Stimulated activated naive CD8-positive, alpha-beta T cell treated with anti-CD3 and anti-CD28 coated beads, Interleukin-15, amount 100 ng/mL, for 72 hours (primary cell): Measurements from ENCODE around the gene PRDM7.

Experiments used
- ATAC-seq: fragments of 150-1000 bp; cut with Tn5 transposase; 2 replicates; pipeline ENCODE4 v1.10.0; 2021; ENCODE audit warnings: mild to moderate bottlenecking, moderate library complexity
- DNase-seq, 2 donors: peaks; one replicate each; pipeline ENCODE4 v3.0.0; 2021 to 2022
- H3K27ac Mint-ChIP-seq, 2 donors: one replicate each; pipeline ENCODE4 v1.8.0; 2022; ENCODE audit warnings: mild to moderate bottlenecking in 2 of 2, mixed read lengths in 2 of 2, moderate library complexity in 2 of 2
- H3K27me3 Mint-ChIP-seq: one replicate; pipeline ENCODE4 v1.8.0; 2022; ENCODE audit warnings: mixed read lengths
- H3K4me1 Mint-ChIP-seq: one replicate; pipeline ENCODE4 v1.8.0; 2022; ENCODE audit warnings: mild to moderate bottlenecking, mixed read lengths
- H3K4me3 Mint-ChIP-seq, 2 donors: one replicate each; pipeline ENCODE4 v1.8.0; 2022; ENCODE audit warnings: mild to moderate bottlenecking in 2 of 2, mixed read lengths in 2 of 2, moderate library complexity in 1 of 2
- H3K9me3 Mint-ChIP-seq, 2 donors: one replicate each; pipeline ENCODE4 v1.8.0; 2022; ENCODE audit warnings: mixed read lengths in 2 of 2

The PRDM7 gene

GRCh38 chr16:90031931-90032673, 45.0 kb downstream of the PRDM7 start:
- peaks cover 6 to 12% of the 10 kb centered on the region in 2 donors for H3K9me3 Mint-ChIP-seq
- peak overlapping the region in 1 of 2 donors; percentile 98 for H3K27ac Mint-ChIP-seq
- H3K27me3 Mint-ChIP-seq = no peaks in the 10 kb centered on the region
- DNase-seq (no peak), ATAC-seq (no peak)
- H3K4me1 Mint-ChIP-seq = peaks cover 5% of the 10 kb centered on the region
- peak overlapping the region in 1 of 2 donors; percentile 67 for H3K4me3 Mint-ChIP-seq

GRCh38 chr16:90031186-90031930, 45.8 kb downstream of the PRDM7 start:
- DNase-seq (no peak), ATAC-seq (peak; percentile 58)
- peaks cover 6% of the 10 kb centered on the region for H3K4me1 Mint-ChIP-seq
- H3K27me3 Mint-ChIP-seq = no peaks in the 10 kb centered on the region
- peak overlapping the region in 1 of 2 donors; percentile 98 for H3K27ac Mint-ChIP-seq
- peak overlapping the region in 1 of 2 donors; percentile 67 for H3K4me3 Mint-ChIP-seq
- H3K9me3 Mint-ChIP-seq = peaks cover 6 to 12% of the 10 kb centered on the region in 2 donors

- H3K27ac Mint-ChIP-seq = no peak overlapping the region
Measured at GRCh38 chr16:90028985-90029384, 48.1 kb downstream of the PRDM7 start.

DNA sequence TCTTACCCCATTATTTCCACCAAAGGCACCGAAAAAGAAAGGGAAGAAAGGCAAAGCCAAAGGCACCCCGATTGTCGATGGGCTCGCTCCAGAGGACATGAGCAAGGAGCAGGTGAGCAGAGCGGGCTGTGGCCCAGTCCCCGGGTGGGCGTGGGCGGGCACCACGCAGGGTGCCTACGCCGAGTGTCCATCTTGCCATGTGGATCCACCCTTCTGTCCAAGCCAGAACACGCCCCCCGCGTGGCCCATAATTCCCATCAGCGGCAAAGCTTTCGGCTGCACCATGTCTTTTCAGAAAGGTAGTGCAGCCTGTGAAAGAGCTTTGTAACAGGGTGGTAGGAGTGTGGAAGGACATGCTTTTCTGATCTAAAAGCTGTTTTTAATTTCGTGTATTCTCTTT, 49.5 kb downstream of the PRDM7 start:
- Mint-ChIP-seq H3K27ac (no peak overlapping the region), H3K9me3 (peaks cover 6 to 12% of the 10 kb centered on the region in 2 donors), H3K27me3 (no peaks in the 10 kb centered on the region), H3K4me3 (no peak overlapping the region), H3K4me1 (peaks cover 24% of the 10 kb centered on the region)
- DNase-seq = no peak
- ATAC-seq = no peak

More at GRCh38 chr16:90028985-90029384, 48.1 kb downstream of the PRDM7 start:
- Mint-ChIP-seq H3K4me1 (peaks cover 14% of the 10 kb centered on the region), H3K4me3 (no peak overlapping the region), H3K27me3 (no peaks in the 10 kb centered on the region), H3K9me3 (peaks cover 6 to 12% of the 10 kb centered on the region in 2 donors)
- ATAC-seq (no peak), DNase-seq (no peak)

- no peak overlapping the region for H3K4me3 Mint-ChIP-seq
- H3K27ac Mint-ChIP-seq = no peak overlapping the region
- H3K4me1 Mint-ChIP-seq = peaks cover 33% of the 10 kb centered on the region
- no peak for DNase-seq
- ATAC-seq = no peak
- no peaks in the 10 kb centered on the region for H3K27me3 Mint-ChIP-seq
- H3K9me3 Mint-ChIP-seq = peaks cover 5 to 7% of the 10 kb centered on the region in 2 donors
Measured at GRCh38 chr16:90026135-90026534, 51.0 kb downstream of the PRDM7 start.

GRCh38 chr16:90023078-90023447, 54.1 kb downstream of the PRDM7 start:
- ATAC-seq = no peak
- Mint-ChIP-seq H3K27ac (peak overlapping the region; percentile 13 to 93), H3K27me3 (peaks cover 17% of the 10 kb centered on the region), H3K4me1 (peaks cover 49% of the 10 kb centered on the region), H3K4me3 (peak overlapping the region; percentile 83 to 85), H3K9me3 (peaks cover 5 to 7% of the 10 kb centered on the region in 2 donors)
- no peak for DNase-seq

GRCh38 chr16:90022209-90023077, 54.7 kb downstream of the PRDM7 start:
- Mint-ChIP-seq H3K27ac (peak overlapping the region; percentile 52 to 93), H3K4me3 (peak overlapping the region; percentile 83 to 85), H3K27me3 (peaks cover 23% of the 10 kb centered on the region), H3K9me3 (peaks cover 5 to 7% of the 10 kb centered on the region in 2 donors), H3K4me1 (peaks cover 49% of the 10 kb centered on the region)
- DNase-seq (peak; percentile 83 to 89), ATAC-seq (peak; percentile 90)

- Mint-ChIP-seq H3K27me3 (peaks cover 24% of the 10 kb centered on the region), H3K27ac (no peak overlapping the region), H3K4me3 (no peak overlapping the region), H3K9me3 (peaks cover 5 to 7% of the 10 kb centered on the region in 2 donors), H3K4me1 (peaks cover 43% of the 10 kb centered on the region)
- ATAC-seq (no peak), DNase-seq (no peak)
Measured at GRCh38 chr16:90020838-90021382, 56.2 kb downstream of the PRDM7 start.

- H3K4me1 Mint-ChIP-seq = peaks cover 40% of the 10 kb centered on the region
- H3K4me3 Mint-ChIP-seq = peak overlapping the region; percentile 82 to 84
- ATAC-seq (no peak), DNase-seq (no peak)
- peaks cover 24% of the 10 kb centered on the region for H3K27me3 Mint-ChIP-seq
- H3K27ac Mint-ChIP-seq = no peak overlapping the region
- peaks cover 5 to 7% of the 10 kb centered on the region in 2 donors for H3K9me3 Mint-ChIP-seq
Measured at GRCh38 chr16:90020260-90020837, 56.8 kb downstream of the PRDM7 start.

GRCh38 chr16:90019543-90020259, 57.4 kb downstream of the PRDM7 start:
- H3K4me3 Mint-ChIP-seq = peak overlapping the region; percentile 82 to 84
- peak overlapping the region in 1 of 2 donors; percentile 80 for H3K27ac Mint-ChIP-seq
- DNase-seq = peak; percentile 37 to 39
- peaks cover 24% of the 10 kb centered on the region for H3K27me3 Mint-ChIP-seq
- H3K4me1 Mint-ChIP-seq = peaks cover 40% of the 10 kb centered on the region
- ATAC-seq = peak; percentile 59
- H3K9me3 Mint-ChIP-seq = peaks cover 5 to 7% of the 10 kb centered on the region in 2 donors

- peaks cover 5 to 7% of the 10 kb centered on the region in 2 donors for H3K9me3 Mint-ChIP-seq
- H3K27ac Mint-ChIP-seq = peak within 1 kb of the TSS in 1 of 2 donors; percentile 80
- peaks cover 40% of the 10 kb centered on the region for H3K4me1 Mint-ChIP-seq
- peaks cover 24% of the 10 kb centered on the region for H3K27me3 Mint-ChIP-seq
- ATAC-seq (peak; percentile 31), DNase-seq (no peak)
- H3K4me3 Mint-ChIP-seq = peak within 1 kb of the TSS; percentile 82 to 84
Measured at GRCh38 chr16:90018652-90019542, 58.2 kb downstream of the PRDM7 start, which contains the start of gene DBNDD1. Gene DBNDD1 (minus strand): TSS chr16:90019456. CDS start chr16:90019341, 115 bp downstream.

- Mint-ChIP-seq H3K27me3 (peaks cover 28% of the 10 kb centered on the region), H3K4me3 (peak overlapping the region; percentile 72 to 74), H3K9me3 (peaks cover 5 to 7% of the 10 kb centered on the region in 2 donors), H3K27ac (no peak overlapping the region), H3K4me1 (peaks cover 41% of the 10 kb centered on the region)
- no peak for DNase-seq
- ATAC-seq = no peak
Measured at GRCh38 chr16:90018297-90018651, 58.9 kb downstream of the PRDM7 start.

DNA sequence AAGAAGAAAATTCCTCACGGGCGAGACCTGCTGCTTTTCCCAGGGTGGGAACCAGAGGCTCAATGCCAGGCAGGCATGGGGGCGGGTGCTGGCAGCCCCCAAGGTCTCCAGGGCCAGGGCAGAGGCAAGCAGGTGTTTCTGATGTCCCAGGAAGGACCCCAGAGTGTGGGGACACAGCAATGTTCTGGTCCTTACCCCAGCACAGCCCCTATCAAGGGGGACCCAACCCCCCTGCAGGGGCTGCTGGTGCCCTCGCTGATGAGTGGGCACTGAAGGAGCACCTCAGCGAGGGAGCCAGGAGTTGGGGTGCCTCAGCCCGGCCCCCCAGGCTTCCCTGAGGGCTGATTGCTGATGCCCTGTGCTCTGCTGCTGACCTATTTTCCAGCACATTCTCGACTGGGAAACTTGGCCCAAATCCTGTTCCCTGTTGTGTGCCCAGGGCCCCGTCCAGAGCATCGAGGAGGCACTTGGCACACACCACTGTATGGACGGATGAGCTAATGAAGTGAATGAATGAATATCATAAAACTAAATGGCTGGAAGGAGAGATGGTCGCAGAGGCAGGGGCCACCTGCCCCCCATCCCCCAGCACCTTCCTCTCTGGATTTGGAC, 60.7 kb downstream of the PRDM7 start:
- ATAC-seq = no peak
- no peak overlapping the region for H3K27ac Mint-ChIP-seq
- H3K4me1 Mint-ChIP-seq = peaks cover 25% of the 10 kb centered on the region
- no peak overlapping the region for H3K4me3 Mint-ChIP-seq
- peaks cover 32% of the 10 kb centered on the region for H3K27me3 Mint-ChIP-seq
- DNase-seq = no peak
- H3K9me3 Mint-ChIP-seq = no peaks in the 10 kb centered on the region
